IMR-90 (cell line): Measurements from ENCODE around the gene RAI2. TPM values are rescaled to one million over a fixed set of nuclear protein-coding genes. Genes with fewer than 3 reads are reported as not detected.

Experiments
- ATAC-seq: fragments of 200-7000 bp; cut with Tn5 transposase; 2 replicates; pipeline ENCODE4 v1.9.1; 2020; ENCODE audit warnings: low read depth, mild to moderate bottlenecking, moderate library complexity
- BruUV-seq: library from RNA; stranded (reverse); fragments of 400-500 nt; replicated peaks from 2 replicates; lab custom pipeline; 2021; lab: Mats Ljungman, UMichigan
- CTCF ChIA-PET: fragments of 300-600 bp; formaldehyde crosslinking; extraction: SDS; loops from one replicate; lab custom pipeline; 2021; ENCODE audit warnings: antibody characterized with exemption; lab: Yijun Ruan, JAX
- POLR2A ChIA-PET: fragments of 300-600 bp; sonication (Branson Sonifier 250); formaldehyde crosslinking; loops from one replicate; lab custom pipeline; 2022; ENCODE audit warnings: antibody characterized with exemption; ENCODE audit not compliant: unreplicated experiment; lab: Charles Lee
- DNase-seq: peaks from one replicate; pipeline ENCODE4 v3.0.0; 2013
- H2AFZ ChIP-seq: replicated peaks from 2 replicates; pipeline ENCODE3; 2013; ENCODE audit warnings: low read length, mild to moderate bottlenecking; ENCODE audit not compliant: poor library complexity
- H2AK5ac ChIP-seq: 2 replicates; pipeline ENCODE4 v1.6.1; 2013; ENCODE audit warnings: low read depth, low read length, inconsistent platforms
- H2AK9ac ChIP-seq: replicated peaks from 2 replicates; pipeline ENCODE3; 2013; ENCODE audit warnings: mild to moderate bottlenecking, low read depth, low read length, moderate library complexity; ENCODE audit not compliant: poor library complexity
- H2BK120ac ChIP-seq: 2 replicates; pipeline ENCODE4 v1.6.1; 2013; ENCODE audit warnings: low read depth, low read length, inconsistent platforms
- H2BK15ac ChIP-seq: 3 replicates; pipeline ENCODE4 v1.6.1; 2013; ENCODE audit warnings: low read depth, low read length, inconsistent platforms
- H2BK20ac ChIP-seq: 2 replicates; pipeline ENCODE4 v1.6.1; 2013; ENCODE audit warnings: low read depth, mild to moderate bottlenecking, inconsistent platforms, low read length, moderate library complexity
- H2BK5ac ChIP-seq: 2 replicates; pipeline ENCODE4 v1.6.1; 2013; ENCODE audit warnings: mild to moderate bottlenecking, low read depth, low read length, inconsistent platforms; ENCODE audit not compliant: poor library complexity, severe bottlenecking
- H3K14ac ChIP-seq: replicated peaks from 2 replicates; pipeline ENCODE4 v1.6.1; 2013; ENCODE audit warnings: low read depth, low read length, inconsistent platforms
- H3K18ac ChIP-seq: 2 replicates; pipeline ENCODE4 v1.6.1; 2013; ENCODE audit warnings: low read depth, low read length, control low read depth
- H3K23ac ChIP-seq: 2 replicates; pipeline ENCODE4 v1.6.1; 2013; ENCODE audit warnings: low read depth, low read length, inconsistent platforms
- H3K27ac ChIP-seq: 2 replicates; pipeline ENCODE4 v1.5.1; 2013; ENCODE audit warnings: mild to moderate bottlenecking, control low read depth, low read length; ENCODE audit not compliant: insufficient read depth
- H3K27me3 ChIP-seq: 2 replicates; pipeline ENCODE4 v1.6.1; 2013; ENCODE audit warnings: low read length; ENCODE audit not compliant: control insufficient read depth, insufficient read depth
- H3K36me3 ChIP-seq: 2 replicates; pipeline ENCODE4 v1.6.1; 2013; ENCODE audit warnings: low read length, mixed read lengths; ENCODE audit not compliant: control insufficient read depth, insufficient read depth
- H3K4ac ChIP-seq: 2 replicates; pipeline ENCODE4 v1.6.1; 2013; ENCODE audit warnings: low read depth, low read length, inconsistent platforms
- H3K4me1 ChIP-seq: 2 replicates; pipeline ENCODE4 v1.6.1; 2013; ENCODE audit warnings: low read length, mixed read lengths; ENCODE audit not compliant: control insufficient read depth, insufficient read depth
- H3K4me2 ChIP-seq: 2 replicates; pipeline ENCODE4 v1.6.1; 2013; ENCODE audit warnings: low read depth, mild to moderate bottlenecking, control low read depth, low read length, moderate library complexity
- H3K4me3 ChIP-seq: 2 replicates; pipeline ENCODE4 v1.5.1; 2013; ENCODE audit warnings: low read depth, mild to moderate bottlenecking, control low read depth, low read length, moderate library complexity; ENCODE audit not compliant: insufficient read depth
- H3K56ac ChIP-seq: 2 replicates; pipeline ENCODE4 v1.6.1; 2013; ENCODE audit warnings: low read length, inconsistent platforms; ENCODE audit not compliant: insufficient read depth; ENCODE audit errors: extremely low read depth
- H3K79me1 ChIP-seq, 2 experiments: 2 replicates each; pipeline ENCODE4 v1.6.1; 2013; ENCODE audit warnings: low read length in 2 of 2, inconsistent platforms in 1 of 2, low read depth in 1 of 2
- H3K9ac ChIP-seq: 2 replicates; pipeline ENCODE4 v1.6.1; 2013; ENCODE audit warnings: low read depth, low read length, control low read depth
- H3K9me1 ChIP-seq: 2 replicates; pipeline ENCODE4 v1.6.1; 2013; ENCODE audit warnings: low read length, inconsistent platforms; ENCODE audit not compliant: insufficient read depth
- H3K9me3 ChIP-seq: 2 replicates; pipeline ENCODE4 v1.6.1; 2013; ENCODE audit warnings: low read length; ENCODE audit not compliant: control insufficient read depth, insufficient read depth
- H4K20me1 ChIP-seq: 2 replicates; pipeline ENCODE4 v1.6.1; 2013; ENCODE audit warnings: low read length, inconsistent platforms; ENCODE audit not compliant: insufficient read depth
- H4K5ac ChIP-seq: 2 replicates; pipeline ENCODE4 v1.6.1; 2013; ENCODE audit warnings: mild to moderate bottlenecking, low read depth, low read length, control low read depth
- H4K8ac ChIP-seq, 2 experiments: 2 replicates each; pipeline ENCODE4 v1.6.1; 2013; ENCODE audit warnings: low read depth in 2 of 2, low read length in 2 of 2, control low read depth in 1 of 2, inconsistent platforms in 1 of 2
- H4K91ac ChIP-seq: 2 replicates; pipeline ENCODE4 v1.6.1; 2013; ENCODE audit warnings: low read depth, low read length, inconsistent platforms; ENCODE audit not compliant: insufficient read depth
- BHLHE40 ChIP-seq: fragments of 150-350 bp; IDR thresholded peaks from 2 replicates; pipeline ENCODE4 v1.6.1; 2016; ENCODE audit warnings: mild to moderate bottlenecking, low read depth, low read length
- CEBPB ChIP-seq: IDR thresholded peaks from 2 replicates; pipeline ENCODE4 v1.6.1; 2012; ENCODE audit warnings: low read depth, low read length, improper control_type of control experiment
- CHD1 ChIP-seq: IDR thresholded peaks from 2 replicates; pipeline ENCODE4 v1.6.1; 2012; ENCODE audit warnings: low read depth, low read length, improper control_type of control experiment
- CTCF ChIP-seq: conservative IDR thresholded peaks from 2 replicates; pipeline ENCODE4 v1.5.1; 2012; ENCODE audit warnings: mild to moderate bottlenecking, low read depth, low read length, improper control_type of control experiment
- ELK1 ChIP-seq: fragments of 150-350 bp; IDR thresholded peaks from 2 replicates; pipeline ENCODE4 v1.6.1; 2016; ENCODE audit warnings: low read depth, mild to moderate bottlenecking, low read length, moderate library complexity, borderline replicate concordance
- FOS ChIP-seq: fragments of 150-350 bp; IDR thresholded peaks from 2 replicates; pipeline ENCODE4 v1.6.1; 2016; ENCODE audit warnings: low read depth, low read length
- MAFK ChIP-seq: IDR thresholded peaks from 2 replicates; pipeline ENCODE4 v1.6.1; 2012; ENCODE audit warnings: low read depth, low read length, improper control_type of control experiment
- MAZ ChIP-seq: IDR thresholded peaks from 2 replicates; pipeline ENCODE4 v1.6.1; 2012; ENCODE audit warnings: low read depth, mild to moderate bottlenecking, low read length, improper control_type of control experiment, moderate library complexity, borderline replicate concordance
- MXI1 ChIP-seq: IDR thresholded peaks from 2 replicates; pipeline ENCODE4 v1.6.1; 2012; ENCODE audit warnings: low read depth, mild to moderate bottlenecking, low read length, moderate library complexity, borderline replicate concordance
- NFE2L2 ChIP-seq: fragments of 150-350 bp; IDR thresholded peaks from 2 replicates; pipeline ENCODE4 v1.6.1; 2016; ENCODE audit warnings: low read depth, mild to moderate bottlenecking, low read length
- POLR2A ChIP-seq: IDR thresholded peaks from 2 replicates; pipeline ENCODE4 v1.6.1; 2012; ENCODE audit warnings: mild to moderate bottlenecking, low read depth, low read length
- RAD21 ChIP-seq: IDR thresholded peaks from 2 replicates; pipeline ENCODE4 v1.6.1; 2012; ENCODE audit warnings: low read length, improper control_type of control experiment
- RCOR1 ChIP-seq: IDR thresholded peaks from 2 replicates; pipeline ENCODE4 v1.6.1; 2012; ENCODE audit warnings: mild to moderate bottlenecking, low read length, improper control_type of control experiment; ENCODE audit not compliant: insufficient replicate concordance
- RFX5 ChIP-seq: IDR thresholded peaks from 2 replicates; pipeline ENCODE4 v1.8.0; 2012; ENCODE audit warnings: low read depth, mild to moderate bottlenecking, low read length, moderate library complexity
- SMC3 ChIP-seq: fragments of 150-350 bp; IDR thresholded peaks from 2 replicates; pipeline ENCODE4 v1.6.1; 2016; ENCODE audit warnings: low read depth, mild to moderate bottlenecking, antibody characterized with exemption, low read length, moderate library complexity
- USF2 ChIP-seq: fragments of 150-350 bp; IDR thresholded peaks from 2 replicates; pipeline ENCODE4 v1.6.1; 2017; ENCODE audit warnings: mild to moderate bottlenecking, antibody characterized with exemption, low read length, low read depth
- WGBS, 2 experiments: methylation state at CpG; one replicate each; pipeline versions ENCODE4 v1.1.5 to v1.1.7; 2013; ENCODE audit warnings: missing lambda C conversion rate in 2 of 2; ENCODE audit not compliant: insufficient read length in 1 of 2; ENCODE audit errors: extremely low coverage in 2 of 2; 5-methylcytosine and 5-hydroxymethylcytosine counted together
- dilution Hi-C: fragments of 300-500 bp; cut with HindIII; formaldehyde crosslinking; loops from one replicate; pipeline ENCODE4 v1.14.3; 2018; ENCODE audit warnings: low sequenced_read_pairs; ENCODE audit not compliant: unreplicated experiment
- in situ Hi-C: fragments of 300-500 bp; cut with MboI; formaldehyde crosslinking; loops from 3 replicates; pipeline ENCODE4 v1.14.3; 2019; ENCODE audit warnings: low sequenced_read_pairs, inconsistent platforms, mixed read lengths
- intact Hi-C: fragments of 100-400 bp; cut with micrococcal nuclease; formaldehyde crosslinking; loops from 2 replicates; pipeline ENCODE4 v1.10.0; 2022
- polyA plus RNA-seq, 3 experiments: library from polyadenylated mRNA; depleted of rRNA; stranded (reverse); fragments of >200 nt; gene quantifications; 2 replicates each; pipeline ENCODE4 v1.2.3, GENCODE V29; 2012; ENCODE audit warnings: low replicate concordance in 1 of 3
- total RNA-seq: library from RNA; depleted of rRNA; stranded (reverse); fragments of >200 nt; gene quantifications from 2 replicates; pipeline ENCODE4 v1.2.3, GENCODE V29; 2012

The RAI2 gene
- total and polyA plus RNA-seq, 2 of the 4 experiments (the other 2 are of a cell fraction), result 0.07 TPM; not detected in 1

GRCh38 chrX:17844236-17844635, 16.9 kb downstream of the RAI2 start:
- no peak overlapping the region for H3K9ac ChIP-seq
- H2AK5ac ChIP-seq, result no peak overlapping the region
- intact Hi-C loops, result no loop called here
- peaks cover 14% of the 10 kb centered on the region for H3K27me3 ChIP-seq
- no peak overlapping the region for H3K56ac ChIP-seq
- H3K9me3 ChIP-seq, result no peaks in the 10 kb centered on the region
- dilution Hi-C loops, result no loop called here
- no peak overlapping the region for H2BK120ac ChIP-seq
- no peak overlapping the region for H3K23ac ChIP-seq
- no peak overlapping the region for H4K91ac ChIP-seq
- H3K36me3 ChIP-seq, result no peaks in the 10 kb centered on the region
- POLR2A ChIA-PET, result no interaction called here
- H2BK5ac ChIP-seq, result no peak overlapping the region
- H3K14ac ChIP-seq, result no peak overlapping the region
- DNase-seq (no peak), ATAC-seq (no peak)
- no peaks in the 10 kb centered on the region for H3K4me1 ChIP-seq
- BruUV-seq, result no TSS peak
- no peak for TF ChIP-seq NFE2L2
- TF ChIP-seq SMC3, result no peak
- TF ChIP-seq RFX5, result no peak
- TF ChIP-seq CHD1, result no peak
- TF ChIP-seq MAFK, result no peak
- TF ChIP-seq MAZ, result no peak
- no peak for TF ChIP-seq USF2
- no peak for TF ChIP-seq RAD21
- no peak for TF ChIP-seq CEBPB
- TF ChIP-seq ELK1, result no peak
- no peak for TF ChIP-seq MXI1
- TF ChIP-seq FOS, result no peak
- no peak for TF ChIP-seq RCOR1
- TF ChIP-seq BHLHE40, result no peak
- no peak for TF ChIP-seq POLR2A
- no peak for TF ChIP-seq CTCF
- in situ Hi-C loops, result no loop called here
- no peaks in the 10 kb centered on the region for H3K9me1 ChIP-seq
- H3K4ac ChIP-seq, result no peak overlapping the region
- CTCF ChIA-PET, result no interaction called here
- H2BK15ac ChIP-seq, result no peak overlapping the region
- no peak overlapping the region for H3K4me3 ChIP-seq
- no CpG with 5 or more reads among the region's 2 CpGs for WGBS, 2 experiments
- no peaks in the 10 kb centered on the region for H3K79me1 ChIP-seq
- H4K20me1 ChIP-seq, result no peaks in the 10 kb centered on the region
- no peak overlapping the region for H3K4me2 ChIP-seq
- no peak overlapping the region for H2BK20ac ChIP-seq
- no peak overlapping the region for H3K27ac ChIP-seq
- H2AK9ac ChIP-seq, result no peak overlapping the region
- no peak overlapping the region for H4K5ac ChIP-seq
- no peak overlapping the region for H3K18ac ChIP-seq
- no peak overlapping the region for H4K8ac ChIP-seq
- H2AFZ ChIP-seq, result no peak overlapping the region
